ENCODE measurements around the gene LIX1. TPM values are rescaled to one million over a fixed set of nuclear protein-coding genes. Genes with fewer than 3 reads are reported as not detected.

Gene LIX1
- total and polyA plus RNA-seq, 4 donors = not detected

- H3K36me3 ChIP-seq (ENCODE audit: control insufficient read depth in 4 of 4, insufficient read depth in 3 of 4, low read depth in 1 of 4, low read length in 3 of 4) = no peaks in the 10 kb centered on the region
- no peak overlapping the region for H3K27ac ChIP-seq (ENCODE audit: low read depth in 1 of 2, low read length in 2 of 2)
- peaks cover 0 to 5% (median 0%) of the 10 kb centered on the region in 4 donors for H3K27me3 ChIP-seq (ENCODE audit: control insufficient read depth in 4 of 4, insufficient read depth in 4 of 4, low read length in 3 of 4)
- H3K9ac ChIP-seq (ENCODE audit: low read depth in 1 of 2, low read length in 2 of 2) = no peak overlapping the region
- no peak overlapping the region for H3K4me3 ChIP-seq (ENCODE audit: low read depth in 1 of 3, low read length in 3 of 3)
- TF ChIP-seq ATF3 (IDR thresholded peaks at IDR 0.05) (no peak), SP1 (IDR thresholded peaks at IDR 0.05) (no peak), JUND (IDR thresholded peaks at IDR 0.05) (no peak), NR2F2 (IDR thresholded peaks at IDR 0.05) (no peak), RAD21 (IDR thresholded peaks at IDR 0.05) (no peak), FOXA1 (IDR thresholded peaks at IDR 0.05) (no peak), YY1 (IDR thresholded peaks at IDR 0.05) (no peak), HNF4A (conservative IDR thresholded peaks at IDR 0.05) (no peak), REST (IDR thresholded peaks at IDR 0.05) (no peak)
- H3K9me3 ChIP-seq (ENCODE audit: control insufficient read depth in 4 of 4, low read length in 3 of 4) = no peaks in the 10 kb centered on the region
- 83% methylated on average over 5 of the region's 5 CpGs for WGBS
- no peak for DNase-seq (ENCODE audit: low spot score)
- H3K4me1 ChIP-seq (ENCODE audit: control insufficient read depth in 4 of 4, insufficient read depth in 4 of 4, low read length in 3 of 4) = no peaks in the 10 kb centered on the region
These were observed 31.4 kb downstream of the LIX1 start for GRCh38 chr5:97111004-97111403.

GRCh38 chr5:97107318-97107717 lies 35.1 kb downstream of the LIX1 start:
- H3K9me3 ChIP-seq (ENCODE audit: control insufficient read depth in 4 of 4, low read length in 3 of 4) = no peaks in the 10 kb centered on the region
- WGBS = 94% methylated on average over 7 of the region's 7 CpGs
- no peaks in the 10 kb centered on the region for H3K4me1 ChIP-seq (ENCODE audit: control insufficient read depth in 4 of 4, insufficient read depth in 4 of 4, low read length in 3 of 4)
- no peak for DNase-seq (ENCODE audit: low spot score)
- H3K9ac ChIP-seq (ENCODE audit: low read depth in 1 of 2, low read length in 2 of 2) = no peak overlapping the region
- no peak overlapping the region for H3K4me3 ChIP-seq (ENCODE audit: low read depth in 1 of 3, low read length in 3 of 3)
- no peak overlapping the region for H3K27ac ChIP-seq (ENCODE audit: low read depth in 1 of 2, low read length in 2 of 2)
- no peaks in the 10 kb centered on the region for H3K36me3 ChIP-seq (ENCODE audit: control insufficient read depth in 4 of 4, insufficient read depth in 3 of 4, low read depth in 1 of 4, low read length in 3 of 4)
- H3K27me3 ChIP-seq (ENCODE audit: control insufficient read depth in 4 of 4, insufficient read depth in 4 of 4, low read length in 3 of 4) = no peaks in the 10 kb centered on the region
- TF ChIP-seq FOXA1 (IDR thresholded peaks at IDR 0.05) = no peak
- TF ChIP-seq REST (IDR thresholded peaks at IDR 0.05) = no peak

GRCh38 chr5:97106216-97106581 lies 36.2 kb downstream of the LIX1 start:
- Histone ChIP-seq H3K27ac (ENCODE audit: low read depth in 1 of 2, low read length in 2 of 2) (no peak overlapping the region), H3K4me1 (ENCODE audit: control insufficient read depth in 4 of 4, insufficient read depth in 4 of 4, low read length in 3 of 4) (no peaks in the 10 kb centered on the region), H3K4me3 (ENCODE audit: low read depth in 1 of 3, low read length in 3 of 3) (no peak overlapping the region), H3K9me3 (ENCODE audit: control insufficient read depth in 4 of 4, low read length in 3 of 4) (no peaks in the 10 kb centered on the region), H3K27me3 (ENCODE audit: control insufficient read depth in 4 of 4, insufficient read depth in 4 of 4, low read length in 3 of 4) (no peaks in the 10 kb centered on the region), H3K36me3 (ENCODE audit: control insufficient read depth in 4 of 4, insufficient read depth in 3 of 4, low read depth in 1 of 4, low read length in 3 of 4) (no peaks in the 10 kb centered on the region), H3K9ac (ENCODE audit: low read depth in 1 of 2, low read length in 2 of 2) (no peak overlapping the region)
- DNase-seq (ENCODE audit: low spot score) = no peak
- WGBS = 62% methylated on average over 2 of the region's 2 CpGs
- TF ChIP-seq ATF3 (IDR thresholded peaks at IDR 0.05) (no peak), ZBTB33 (IDR thresholded peaks at IDR 0.05) (no peak), RAD21 (IDR thresholded peaks at IDR 0.05) (no peak), NR2F2 (IDR thresholded peaks at IDR 0.05) (no peak), GABPA (IDR thresholded peaks at IDR 0.05 in 1 of 2, conservative IDR thresholded peaks at IDR 0.05 in 1 of 2) (no peak), MAX (IDR thresholded peaks at IDR 0.05) (no peak), HNF4A (conservative IDR thresholded peaks at IDR 0.05) (no peak), EGR1 (IDR thresholded peaks at IDR 0.05; ENCODE audit: low read depth in 2 of 2) (no peak), RXRA (IDR thresholded peaks at IDR 0.05) (no peak), CTCF (IDR thresholded peaks at IDR 0.05; ENCODE audit: low read depth, low read length, missing input control) (no peak)
